GM13977 (cell line): Measurements from ENCODE around the gene CSNK2A2.

ENCODE experiments used
- DNase-seq: peaks from one replicate; pipeline ENCODE4 v3.0.0; 2012; ENCODE audit warnings: low spot score
- in situ Hi-C: fragments of 300-500 bp; cut with MboI; formaldehyde crosslinking; loops from one replicate; pipeline ENCODE4 v1.12.0; 2022; ENCODE audit warnings: low sequenced_read_pairs, low pct_unique_long_range_greater_than_20kb, mixed read lengths, inconsistent platforms; ENCODE audit not compliant: unreplicated experiment
- TF ChIP-seq, protein P1 (sequence below): IDR thresholded peaks from 2 replicates; pipeline ENCODE4 v1.5.1; 2012; ENCODE audit warnings: mild to moderate bottlenecking, control low read depth; ENCODE audit not compliant: insufficient read depth; ENCODE audit errors: extremely low read depth, missing control alignments

The CSNK2A2 gene

DNA sequence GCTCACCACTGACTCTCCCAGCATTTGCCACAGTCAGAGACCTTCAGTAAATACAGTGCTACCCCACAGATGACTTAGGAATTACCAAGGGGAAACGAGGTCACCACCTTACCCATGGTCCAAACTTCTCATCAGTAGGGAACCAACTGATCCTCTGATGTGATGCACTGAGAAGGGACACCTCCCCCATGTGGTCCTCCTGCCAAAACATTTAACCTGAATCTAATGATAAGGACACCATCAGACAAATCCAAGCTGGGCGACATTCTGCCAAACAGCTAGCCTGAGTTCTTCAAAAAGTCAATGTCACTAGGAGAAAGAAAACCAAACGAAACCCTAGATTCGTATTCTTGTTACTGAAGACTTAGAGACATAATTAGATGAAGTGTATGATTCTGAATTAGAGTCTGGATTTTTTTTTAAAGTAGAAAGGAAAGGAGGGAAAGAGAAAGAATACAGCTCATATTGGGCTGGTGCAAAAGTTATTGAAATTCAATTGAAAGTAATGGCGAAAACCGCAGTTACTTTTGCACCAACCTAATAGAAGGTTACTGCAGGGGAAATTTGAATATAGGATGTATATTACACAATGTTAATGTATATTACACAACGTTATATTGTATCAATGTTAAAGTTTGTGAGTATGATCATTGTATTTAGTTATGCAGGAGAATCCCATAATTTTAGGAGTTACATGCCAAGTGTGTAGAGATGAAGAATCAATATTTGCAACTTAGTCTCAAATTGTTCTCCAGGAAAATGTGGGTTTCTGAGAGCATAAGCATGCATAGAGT is 2.3 kb upstream of the CSNK2A2 start:
- in situ Hi-C loops = no loop called here
- no peak for DNase-seq
- TF ChIP-seq, protein P1, sequence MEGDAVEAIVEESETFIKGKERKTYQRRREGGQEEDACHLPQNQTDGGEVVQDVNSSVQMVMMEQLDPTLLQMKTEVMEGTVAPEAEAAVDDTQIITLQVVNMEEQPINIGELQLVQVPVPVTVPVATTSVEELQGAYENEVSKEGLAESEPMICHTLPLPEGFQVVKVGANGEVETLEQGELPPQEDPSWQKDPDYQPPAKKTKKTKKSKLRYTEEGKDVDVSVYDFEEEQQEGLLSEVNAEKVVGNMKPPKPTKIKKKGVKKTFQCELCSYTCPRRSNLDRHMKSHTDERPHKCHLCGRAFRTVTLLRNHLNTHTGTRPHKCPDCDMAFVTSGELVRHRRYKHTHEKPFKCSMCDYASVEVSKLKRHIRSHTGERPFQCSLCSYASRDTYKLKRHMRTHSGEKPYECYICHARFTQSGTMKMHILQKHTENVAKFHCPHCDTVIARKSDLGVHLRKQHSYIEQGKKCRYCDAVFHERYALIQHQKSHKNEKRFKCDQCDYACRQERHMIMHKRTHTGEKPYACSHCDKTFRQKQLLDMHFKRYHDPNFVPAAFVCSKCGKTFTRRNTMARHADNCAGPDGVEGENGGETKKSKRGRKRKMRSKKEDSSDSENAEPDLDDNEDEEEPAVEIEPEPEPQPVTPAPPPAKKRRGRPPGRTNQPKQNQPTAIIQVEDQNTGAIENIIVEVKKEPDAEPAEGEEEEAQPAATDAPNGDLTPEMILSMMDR = no peak

GRCh38 chr16:58198803-58199411 is 1.0 kb upstream of the CSNK2A2 start:
- no peak for DNase-seq
- in situ Hi-C loops = no loop called here
- TF ChIP-seq, protein P1 = no peak

- peak; percentile 53 for DNase-seq
- TF ChIP-seq, protein P1 = no peak
- in situ Hi-C loops = no loop called here
These were observed 443 bp downstream of the CSNK2A2 start for GRCh38 chr16:58197314-58198012.

DNA sequence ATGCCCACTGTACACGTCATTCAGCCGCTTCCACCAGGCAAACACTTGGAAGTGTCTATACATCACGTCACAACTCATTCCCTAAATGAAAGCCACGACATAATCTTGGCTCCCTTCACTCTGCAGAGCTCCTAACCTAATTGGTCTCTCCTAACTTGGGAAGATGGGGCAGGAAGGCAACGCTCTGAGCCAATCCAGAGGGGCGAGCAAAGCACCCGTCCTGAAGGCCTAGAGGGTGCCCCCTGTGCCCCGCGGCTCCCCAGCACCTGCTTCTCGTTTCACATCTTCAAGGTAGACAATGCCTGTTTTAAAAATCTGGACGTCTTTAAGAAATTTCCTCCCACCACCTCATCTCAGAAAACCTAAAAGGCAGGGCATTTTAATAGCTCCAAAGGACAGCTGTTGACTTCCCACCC is 1.0 kb downstream of the CSNK2A2 start:
- in situ Hi-C loops = no loop called here
- peak; percentile 28 for DNase-seq
- TF ChIP-seq, protein P1 = no peak

DNA sequence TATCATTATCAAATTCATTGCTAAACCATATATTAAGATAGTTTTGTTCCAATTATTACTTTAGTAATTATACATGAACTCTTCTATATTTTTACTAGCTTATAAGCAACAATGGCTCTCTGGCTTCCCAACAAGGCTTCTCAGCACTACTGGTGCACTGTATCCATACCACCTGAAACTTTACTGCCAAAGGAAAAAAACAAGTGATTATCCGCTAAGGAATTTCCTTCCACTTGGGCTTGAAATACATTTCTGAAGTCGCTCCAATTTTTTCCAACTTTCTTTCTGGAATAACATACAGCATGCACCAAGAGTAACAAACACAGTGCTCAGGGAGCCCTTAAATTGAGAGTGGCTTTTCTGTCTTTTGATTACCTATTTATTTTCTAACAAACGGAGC is 2.1 kb downstream of the CSNK2A2 start:
- TF ChIP-seq, protein P1 = no peak
- DNase-seq = no peak
- in situ Hi-C loops = no loop called here

GRCh38 chr16:58195344-58195743 is 2.6 kb downstream of the CSNK2A2 start:
- DNase-seq = no peak
- in situ Hi-C loops = no loop called here
- TF ChIP-seq, protein P1 = no peak
